ENCODE measurements around the gene ALG12. TPM values are rescaled to one million over a fixed set of nuclear protein-coding genes. Genes with fewer than 3 reads are reported as not detected.

Gene ALG12
- total and polyA plus RNA-seq, 2 experiments from 2014 or later, result 21.9 to 24.4 TPM

DNA sequence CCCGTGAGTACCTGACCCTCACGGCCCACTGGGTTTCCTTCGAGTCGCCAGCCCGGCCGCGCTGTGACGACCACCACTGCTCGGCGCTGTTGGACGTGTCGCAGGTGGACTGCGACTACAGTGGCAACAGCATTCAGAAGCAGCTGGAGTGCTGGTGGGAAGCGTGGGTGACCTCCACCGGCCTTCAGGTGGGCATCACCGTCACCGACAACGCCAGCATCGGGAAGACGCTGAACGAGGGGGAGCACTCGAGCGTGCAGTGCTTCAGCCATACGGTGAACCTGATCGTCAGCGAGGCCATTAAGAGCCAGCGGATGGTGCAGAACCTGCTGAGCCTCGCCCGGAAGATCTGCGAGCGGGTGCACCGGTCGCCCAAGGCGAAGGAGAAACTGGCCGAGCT lies 32.4 kb downstream of the ALG12 start:
- Histone ChIP-seq H3K27me3 (replicated peaks; ENCODE audit: insufficient read depth) (no peaks in the 10 kb centered on the region), H3K9ac (no peak overlapping the region), H2AFZ (no peak overlapping the region), H3K4me3 (no peak overlapping the region), H3K9me2 (ENCODE audit: insufficient read depth) (no peaks in the 10 kb centered on the region), H3K27ac (no peak overlapping the region), H3K79me2 (ENCODE audit: insufficient read depth) (peaks cover 97% of the 10 kb centered on the region), H3K4me1 (ENCODE audit: insufficient read depth) (no peaks in the 10 kb centered on the region), H4K20me1 (ENCODE audit: insufficient read depth) (peaks cover 8% of the 10 kb centered on the region; the same call in 1 of the 2 replicates), H3K36me3 (ENCODE audit: low read depth) (peaks cover 22% of the 10 kb centered on the region; the same call in 1 of the 2 replicates), H3K9me3 (ENCODE audit: low read depth) (no peaks in the 10 kb centered on the region), H3K4me2 (ENCODE audit: unreplicated experiment) (no peak overlapping the region), H3F3A (ENCODE audit: insufficient read depth) (no peaks in the 10 kb centered on the region; the same call in 1 of the 2 replicates)
- in situ Hi-C loops (cut with MboI), result no loop called here
- TF ChIP-seq EZH2 (IDR thresholded peaks at IDR 0.05; ENCODE audit: insufficient read depth, poor library complexity, severe bottlenecking) (no peak), EZH2phosphoT487 (IDR thresholded peaks at IDR 0.05; ENCODE audit: insufficient read depth, low read depth) (no peak)
- WGBS, 2 experiments (ENCODE audit: low coverage in 1 of 2, low lambda C conversion rate in 2 of 2, missing lambda C conversion rate in 2 of 2), result 97 to 99% methylated on average over 34 to 35 of the region's 35 CpGs
- DNase-seq, result no peak

DNA sequence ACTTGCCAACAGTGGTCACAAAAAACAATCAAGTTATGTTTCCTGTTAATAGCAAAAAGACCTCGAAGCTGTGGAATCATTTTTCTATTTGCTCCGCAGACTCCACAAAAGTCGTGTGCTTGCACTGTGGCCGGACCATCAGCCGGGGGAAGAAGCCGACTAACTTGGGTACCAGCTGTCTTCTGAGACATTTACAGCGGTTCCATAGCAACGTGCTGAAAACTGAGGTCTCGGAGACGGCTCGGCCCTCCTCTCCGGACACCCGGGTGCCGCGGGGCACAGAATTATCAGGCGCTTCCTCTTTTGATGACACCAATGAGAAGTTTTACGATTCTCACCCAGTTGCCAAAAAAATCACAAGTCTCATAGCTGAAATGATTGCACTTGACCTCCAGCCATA lies 33.0 kb downstream of the ALG12 start:
- DNase-seq, result no peak
- no peak overlapping the region for H3K27ac ChIP-seq
- peaks cover 21% of the 10 kb centered on the region; the same call in 1 of the 2 replicates for H3K36me3 ChIP-seq (ENCODE audit: low read depth)
- H4K20me1 ChIP-seq (ENCODE audit: insufficient read depth), result peaks cover 8% of the 10 kb centered on the region; the same call in 1 of the 2 replicates
- no peaks in the 10 kb centered on the region; the same call in 1 of the 2 replicates for H3F3A ChIP-seq (ENCODE audit: insufficient read depth)
- H2AFZ ChIP-seq, result no peak overlapping the region
- H3K4me3 ChIP-seq, result no peak overlapping the region
- H3K79me2 ChIP-seq (ENCODE audit: insufficient read depth), result peaks cover 97% of the 10 kb centered on the region
- no peaks in the 10 kb centered on the region for H3K27me3 ChIP-seq (replicated peaks; ENCODE audit: insufficient read depth)
- H3K4me1 ChIP-seq (ENCODE audit: insufficient read depth), result no peaks in the 10 kb centered on the region
- no peak for TF ChIP-seq EZH2phosphoT487 (IDR thresholded peaks at IDR 0.05; ENCODE audit: insufficient read depth, low read depth)
- no peak for TF ChIP-seq EZH2 (IDR thresholded peaks at IDR 0.05; ENCODE audit: insufficient read depth, poor library complexity, severe bottlenecking)
- in situ Hi-C loops (cut with MboI), result no loop called here
- WGBS, 2 experiments (ENCODE audit: low coverage in 1 of 2, low lambda C conversion rate in 2 of 2, missing lambda C conversion rate in 2 of 2), result 97 to 99% methylated on average over 16 to 17 of the region's 17 CpGs
- H3K4me2 ChIP-seq (ENCODE audit: unreplicated experiment), result no peak overlapping the region
- no peaks in the 10 kb centered on the region for H3K9me2 ChIP-seq (ENCODE audit: insufficient read depth)
- H3K9ac ChIP-seq, result no peak overlapping the region
- no peaks in the 10 kb centered on the region for H3K9me3 ChIP-seq (ENCODE audit: low read depth)

DNA sequence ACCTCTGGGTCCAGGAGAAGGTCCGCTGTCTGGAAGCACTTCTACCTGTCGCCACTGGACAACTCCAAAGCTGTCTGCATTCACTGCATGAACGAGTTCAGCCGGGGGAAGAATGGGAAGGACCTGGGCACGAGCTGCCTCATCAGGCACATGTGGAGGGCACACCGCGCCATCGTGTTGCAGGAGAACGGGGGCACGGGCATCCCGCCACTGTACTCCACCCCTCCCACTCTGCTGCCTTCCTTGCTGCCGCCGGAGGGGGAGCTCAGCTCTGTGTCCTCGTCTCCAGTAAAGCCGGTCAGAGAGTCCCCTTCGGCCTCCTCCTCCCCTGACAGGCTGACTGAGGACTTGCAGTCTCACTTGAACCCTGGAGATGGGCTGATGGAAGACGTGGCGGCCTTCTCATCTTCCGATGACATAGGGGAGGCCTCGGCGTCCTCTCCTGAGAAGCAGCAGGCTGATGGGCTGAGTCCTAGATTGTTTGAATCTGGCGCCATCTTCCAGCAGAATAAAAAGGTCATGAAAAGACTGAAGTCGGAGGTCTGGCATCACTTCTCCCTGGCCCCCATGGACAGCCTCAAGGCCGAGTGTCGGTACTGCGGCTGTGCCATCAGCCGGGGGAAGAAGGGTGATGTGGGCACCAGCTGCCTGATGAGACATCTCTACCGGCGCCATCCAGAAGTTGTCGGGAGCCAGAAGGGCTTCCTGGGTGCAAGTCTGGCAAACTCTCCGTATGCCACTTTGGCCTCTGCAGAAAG lies 33.6 kb downstream of the ALG12 start:
- no peak for TF ChIP-seq EZH2phosphoT487 (IDR thresholded peaks at IDR 0.05; ENCODE audit: insufficient read depth, low read depth)
- no peak for TF ChIP-seq EZH2 (IDR thresholded peaks at IDR 0.05; ENCODE audit: insufficient read depth, poor library complexity, severe bottlenecking)
- Histone ChIP-seq H3K9me2 (ENCODE audit: insufficient read depth) (no peaks in the 10 kb centered on the region), H3F3A (ENCODE audit: insufficient read depth) (no peaks in the 10 kb centered on the region; the same call in 1 of the 2 replicates), H3K4me3 (no peak overlapping the region), H3K27me3 (replicated peaks; ENCODE audit: insufficient read depth) (no peaks in the 10 kb centered on the region), H3K27ac (no peak overlapping the region), H2AFZ (no peak overlapping the region), H3K4me1 (ENCODE audit: insufficient read depth) (no peaks in the 10 kb centered on the region), H3K79me2 (ENCODE audit: insufficient read depth) (peaks cover 97% of the 10 kb centered on the region), H3K4me2 (ENCODE audit: unreplicated experiment) (no peak overlapping the region), H3K9me3 (ENCODE audit: low read depth) (no peaks in the 10 kb centered on the region), H4K20me1 (ENCODE audit: insufficient read depth) (peaks cover 8% of the 10 kb centered on the region; the same call in 1 of the 2 replicates), H3K9ac (no peak overlapping the region), H3K36me3 (ENCODE audit: low read depth) (peaks cover 21% of the 10 kb centered on the region; the same call in 1 of the 2 replicates)
- no peak for DNase-seq
- in situ Hi-C loops (cut with MboI), result no loop called here
- WGBS, 2 experiments (ENCODE audit: low coverage in 1 of 2, low lambda C conversion rate in 2 of 2, missing lambda C conversion rate in 2 of 2), result 93 to 95% methylated on average over 30 to 31 of the region's 31 CpGs

DNA sequence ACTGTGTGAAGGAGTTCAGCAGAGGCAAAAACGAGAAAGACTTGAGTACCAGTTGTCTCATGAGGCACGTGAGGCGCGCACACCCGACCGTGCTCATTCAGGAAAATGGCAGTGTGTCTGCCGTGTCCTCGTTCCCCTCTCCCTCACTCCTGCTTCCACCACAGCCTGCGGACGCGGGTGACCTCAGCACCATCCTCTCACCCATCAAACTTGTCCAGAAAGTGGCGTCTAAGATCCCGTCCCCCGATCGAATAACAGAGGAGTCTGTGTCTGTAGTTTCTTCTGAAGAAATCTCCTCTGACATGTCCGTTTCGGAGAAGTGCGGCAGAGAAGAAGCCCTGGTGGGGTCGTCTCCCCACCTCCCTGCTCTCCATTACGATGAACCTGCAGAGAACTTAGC lies 34.2 kb downstream of the ALG12 start:
- 98% methylated on average over 20 of the region's 20 CpGs for whole genome bisulfite sequencing, 2 experiments (ENCODE audit: low coverage in 1 of 2, low lambda C conversion rate in 2 of 2, missing lambda C conversion rate in 2 of 2)
- H3K9me3 ChIP-seq (ENCODE audit: low read depth), result no peaks in the 10 kb centered on the region
- H3K4me3 ChIP-seq, result no peak overlapping the region
- no peak overlapping the region for H3K4me2 ChIP-seq (ENCODE audit: unreplicated experiment)
- no peaks in the 10 kb centered on the region for H3K27me3 ChIP-seq (replicated peaks; ENCODE audit: insufficient read depth)
- H3K9ac ChIP-seq, result no peak overlapping the region
- H3K9me2 ChIP-seq (ENCODE audit: insufficient read depth), result no peaks in the 10 kb centered on the region
- H4K20me1 ChIP-seq (ENCODE audit: insufficient read depth), result peaks cover 8% of the 10 kb centered on the region; the same call in 1 of the 2 replicates
- H3K79me2 ChIP-seq (ENCODE audit: insufficient read depth), result peaks cover 96% of the 10 kb centered on the region
- peaks cover 21% of the 10 kb centered on the region; the same call in 1 of the 2 replicates for H3K36me3 ChIP-seq (ENCODE audit: low read depth)
- DNase-seq, result no peak
- no peak overlapping the region for H2AFZ ChIP-seq
- H3F3A ChIP-seq (ENCODE audit: insufficient read depth), result no peaks in the 10 kb centered on the region; the same call in 1 of the 2 replicates
- no peaks in the 10 kb centered on the region for H3K4me1 ChIP-seq (ENCODE audit: insufficient read depth)
- TF ChIP-seq EZH2phosphoT487 (IDR thresholded peaks at IDR 0.05; ENCODE audit: insufficient read depth, low read depth), result no peak
- TF ChIP-seq EZH2 (IDR thresholded peaks at IDR 0.05; ENCODE audit: insufficient read depth, poor library complexity, severe bottlenecking), result no peak
- in situ Hi-C loops (cut with MboI), result no loop called here
- no peak overlapping the region for H3K27ac ChIP-seq

All from GM23248 (cell line).